A172 (cell line): ENCODE data around the gene CNTNAP4. TPM values are rescaled to one million over a fixed set of nuclear protein-coding genes. Genes with fewer than 3 reads are reported as not detected.

Experiments used
- DNase-seq: peaks from one replicate; pipeline ENCODE4 v3.0.0-alpha.2; 2015; ENCODE audit warnings: low spot score
- total RNA-seq: library from RNA; depleted of rRNA; stranded (reverse); fragments of >200 nt; shearing (Covaris generic); gene quantifications from 2 replicates; pipeline ENCODE4 v1.2.3, GENCODE V29; 2014

Gene CNTNAP4
- total RNA-seq, 1 experiment from 2014 or later, result not detected

- no peak for DNase-seq
These were observed 119.8 kb downstream of the CNTNAP4 start for GRCh38 chr16:76396977-76397376.

GRCh38 chr16:76409706-76410105, 132.5 kb downstream of the CNTNAP4 start:
- DNase-seq, result no peak

GRCh38 chr16:76421571-76421970, 144.4 kb downstream of the CNTNAP4 start:
- DNase-seq, result no peak

GRCh38 chr16:76428858-76429257, 151.7 kb downstream of the CNTNAP4 start:
- DNase-seq, result no peak

GRCh38 chr16:76441391-76441790, 164.2 kb downstream of the CNTNAP4 start:
- no peak for DNase-seq

- no peak for DNase-seq
These were observed 164.7 kb downstream of the CNTNAP4 start for GRCh38 chr16:76441876-76442275.

GRCh38 chr16:76443973-76444372, 166.8 kb downstream of the CNTNAP4 start:
- no peak for DNase-seq

GRCh38 chr16:76444832-76445231, 167.6 kb downstream of the CNTNAP4 start:
- no peak for DNase-seq

- no peak for DNase-seq
These were observed 168.6 kb downstream of the CNTNAP4 start for GRCh38 chr16:76445815-76446214.

GRCh38 chr16:76446251-76446650, 169.1 kb downstream of the CNTNAP4 start:
- DNase-seq, result no peak

- no peak for DNase-seq
These were observed 173.7 kb downstream of the CNTNAP4 start for GRCh38 chr16:76450890-76451289.

- DNase-seq, result no peak
These were observed 178.1 kb downstream of the CNTNAP4 start for GRCh38 chr16:76455257-76455656.

GRCh38 chr16:76456016-76456415, 178.8 kb downstream of the CNTNAP4 start:
- no peak for DNase-seq

GRCh38 chr16:76459111-76459510, 181.9 kb downstream of the CNTNAP4 start:
- no peak for DNase-seq

GRCh38 chr16:76461836-76462235, 184.6 kb downstream of the CNTNAP4 start:
- DNase-seq, result no peak

GRCh38 chr16:76464955-76465620, 187.9 kb downstream of the CNTNAP4 start:
- no peak for DNase-seq

GRCh38 chr16:76466871-76467270, 189.7 kb downstream of the CNTNAP4 start:
- no peak for DNase-seq

- no peak for DNase-seq
These were observed 196.8 kb downstream of the CNTNAP4 start for GRCh38 chr16:76474048-76474447.

- DNase-seq, result no peak
These were observed 200.9 kb downstream of the CNTNAP4 start for GRCh38 chr16:76478105-76478504.

GRCh38 chr16:76483307-76483909, 206.2 kb downstream of the CNTNAP4 start:
- DNase-seq, result no peak

GRCh38 chr16:76484020-76484419, 206.8 kb downstream of the CNTNAP4 start:
- DNase-seq, result no peak

- no peak for DNase-seq
These were observed 209.5 kb downstream of the CNTNAP4 start for GRCh38 chr16:76486740-76487139.

- no peak for DNase-seq
These were observed 210.3 kb downstream of the CNTNAP4 start for GRCh38 chr16:76487411-76488064.
